AG09309 (cell line): ENCODE data around the gene ARSA.

Experiments used
- DNase-seq: peaks from one replicate; pipeline ENCODE4 v3.0.0-alpha.2; 2010; ENCODE audit warnings: low read depth
- H3K4me3 ChIP-seq: 2 replicates; pipeline ENCODE4 v1.5.1; 2011; ENCODE audit warnings: mild to moderate bottlenecking, low read depth, low read length, moderate library complexity; ENCODE audit not compliant: control insufficient read depth
- CTCF ChIP-seq: IDR thresholded peaks from 2 replicates; pipeline ENCODE4 v1.5.1; 2011; ENCODE audit warnings: mild to moderate bottlenecking, low read depth, low read length, inconsistent platforms; ENCODE audit not compliant: insufficient read depth, control insufficient read depth; ENCODE audit errors: missing control alignments

Gene ARSA

DNA sequence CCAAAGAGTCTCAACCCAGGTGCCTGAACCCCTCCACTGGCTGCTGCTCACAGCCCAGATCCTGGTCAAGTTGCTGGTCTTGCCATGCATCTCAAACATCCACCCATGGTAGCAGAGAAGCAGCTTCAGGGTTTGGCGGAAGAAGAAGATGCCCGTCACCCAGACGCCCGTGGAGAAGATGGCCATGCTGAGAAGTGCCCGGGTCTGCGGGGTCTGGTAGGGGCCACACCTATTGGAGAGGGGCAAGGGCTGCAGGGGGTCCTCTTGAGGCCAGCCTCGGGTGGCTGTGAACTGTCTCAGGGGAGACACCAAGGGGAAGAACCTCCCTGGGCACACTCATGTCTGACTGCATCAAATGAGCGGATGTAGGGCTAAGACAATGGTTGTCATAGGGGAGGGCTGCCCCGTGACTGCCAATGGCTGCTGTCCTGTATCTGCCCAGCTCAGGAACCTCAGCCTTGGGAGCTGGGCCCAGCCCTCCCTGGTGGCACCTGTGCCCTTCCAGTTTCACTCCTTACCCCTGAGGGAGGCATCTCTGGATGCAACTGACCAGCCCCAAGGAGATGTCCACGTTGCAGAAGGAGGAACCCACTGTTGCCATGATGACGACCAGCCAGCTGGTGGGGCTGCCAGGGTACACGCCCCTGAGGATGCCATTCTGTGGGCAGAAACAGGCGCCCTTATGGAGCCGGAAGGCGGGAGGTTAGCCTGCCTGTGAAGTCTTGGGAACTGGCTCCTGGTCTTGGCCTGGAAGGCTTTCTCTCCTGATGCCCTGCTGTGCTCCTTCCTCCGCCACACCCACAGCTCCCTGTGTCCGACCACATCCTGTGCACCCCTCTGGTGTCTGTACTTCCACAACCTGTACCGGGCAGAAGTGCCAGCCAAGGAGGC lies 50.9 kb downstream of the ARSA start:
- no peak overlapping the region for H3K4me3 ChIP-seq
- no peak for TF ChIP-seq CTCF
- DNase-seq: no peak

DNA sequence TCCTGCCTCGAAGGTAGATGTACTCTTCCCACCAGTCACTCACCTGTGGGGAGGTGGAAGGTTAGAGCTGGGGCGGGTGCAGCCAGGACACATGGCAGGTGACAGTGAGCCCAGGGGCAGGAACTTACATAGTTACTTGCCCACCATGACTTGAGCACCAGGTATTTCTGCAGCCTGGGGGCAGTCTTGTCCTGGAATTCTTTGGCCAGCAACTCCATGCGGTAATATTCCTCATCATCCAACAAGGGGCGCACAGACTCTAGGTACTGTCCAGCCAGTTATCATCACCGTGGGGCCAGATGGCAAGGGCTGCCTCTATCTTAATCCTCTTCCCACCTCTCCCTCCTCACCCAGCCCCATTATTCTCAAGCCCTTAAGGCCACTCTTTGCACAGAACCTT lies 51.9 kb downstream of the ARSA start:
- H3K4me3 ChIP-seq: no peak overlapping the region
- TF ChIP-seq CTCF: peak; percentile 44
- peak; percentile 10 for DNase-seq

GRCh38 chr22:50575426-50575941 lies 52.5 kb downstream of the ARSA start:
- no peak for TF ChIP-seq CTCF
- DNase-seq: no peak
- H3K4me3 ChIP-seq: no peak overlapping the region
